Liver (tissue), 9 donors: ENCODE data around the gene RDM1. TPM values are rescaled to one million over a fixed set of nuclear protein-coding genes. Genes with fewer than 3 reads are reported as not detected.

Experiments
- DNase-seq: peaks from one replicate; pipeline ENCODE4 v3.0.0-alpha.2; 2017; ENCODE audit warnings: low spot score
- H3K27ac ChIP-seq, 2 donors: one replicate each; pipeline ENCODE4 v1.7.0; 2013; ENCODE audit warnings: inconsistent platforms in 2 of 2, low read length in 2 of 2, control low read depth in 1 of 2, low read depth in 1 of 2, mild to moderate bottlenecking in 1 of 2
- H3K27me3 ChIP-seq, 4 donors: one replicate each; pipeline versions ENCODE4 v1.6.1 to v1.7.0; 2013; ENCODE audit warnings: low read length in 3 of 4, inconsistent platforms in 1 of 4, mild to moderate bottlenecking in 1 of 4, moderate library complexity in 1 of 4; ENCODE audit not compliant: control insufficient read depth in 4 of 4, insufficient read depth in 4 of 4
- H3K36me3 ChIP-seq, 4 donors: one replicate each; pipeline versions ENCODE4 v1.6.1 to v1.7.0; 2013; ENCODE audit warnings: low read length in 3 of 4, mild to moderate bottlenecking in 3 of 4, low read depth in 1 of 4, moderate library complexity in 1 of 4; ENCODE audit not compliant: control insufficient read depth in 4 of 4, insufficient read depth in 3 of 4
- H3K4me1 ChIP-seq, 4 donors: one replicate each; pipeline versions ENCODE4 v1.6.1 to v1.7.0; 2013; ENCODE audit warnings: low read length in 3 of 4, mild to moderate bottlenecking in 3 of 4, moderate library complexity in 1 of 4; ENCODE audit not compliant: control insufficient read depth in 4 of 4, insufficient read depth in 4 of 4
- H3K4me3 ChIP-seq, 3 donors: one replicate each; pipeline versions ENCODE4 v1.6.1 to v1.7.0; 2013; ENCODE audit warnings: low read length in 3 of 3, control low read depth in 1 of 3, low read depth in 1 of 3, mild to moderate bottlenecking in 1 of 3
- H3K9ac ChIP-seq, 2 donors: one replicate each; pipeline ENCODE4 v1.7.0; 2013; ENCODE audit warnings: low read length in 2 of 2, mild to moderate bottlenecking in 2 of 2, moderate library complexity in 2 of 2, control low read depth in 1 of 2, low read depth in 1 of 2
- H3K9me3 ChIP-seq, 4 donors: one replicate each; pipeline versions ENCODE4 v1.6.1 to v1.7.0; 2013; ENCODE audit warnings: low read length in 3 of 4; ENCODE audit not compliant: control insufficient read depth in 4 of 4
- EGR1 ChIP-seq, 2 donors: IDR thresholded peaks; 2 replicates each; pipeline ENCODE4 v1.6.1; 2016 to 2018; ENCODE audit warnings: antibody characterized with exemption in 2 of 2, low read depth in 2 of 2
- FOXA1 ChIP-seq: IDR thresholded peaks from 2 replicates; pipeline ENCODE4 v1.6.1; 2016; ENCODE audit warnings: antibody characterized with exemption
- FOXA2 ChIP-seq: IDR thresholded peaks from 2 replicates; pipeline ENCODE4 v1.6.1; 2016; ENCODE audit warnings: antibody characterized with exemption
- GABPA ChIP-seq, 2 donors: IDR thresholded peaks in 1 of 2; conservative IDR thresholded peaks in 1 of 2; 2 replicates each; pipeline ENCODE4 v1.6.1; 2016; ENCODE audit warnings: antibody characterized with exemption in 2 of 2, mild to moderate bottlenecking in 1 of 2, moderate library complexity in 1 of 2
- HNF4A ChIP-seq, 2 donors: conservative IDR thresholded peaks; 2 replicates each; pipeline ENCODE4 v1.6.1; 2016; ENCODE audit warnings: antibody characterized with exemption in 2 of 2, mild to moderate bottlenecking in 2 of 2
- HNF4G ChIP-seq: IDR thresholded peaks from 2 replicates; pipeline ENCODE4 v1.6.1; 2016; ENCODE audit warnings: antibody characterized with exemption
- JUND ChIP-seq, 2 donors: IDR thresholded peaks; 2 replicates each; pipeline ENCODE4 v1.6.1; 2016; ENCODE audit warnings: antibody characterized with exemption in 2 of 2
- NR2F2 ChIP-seq: IDR thresholded peaks from 2 replicates; pipeline ENCODE4 v1.6.1; 2016; ENCODE audit warnings: antibody characterized with exemption
- RAD21 ChIP-seq, 2 donors: IDR thresholded peaks; 2 replicates each; pipeline ENCODE4 v1.6.1; 2016; ENCODE audit warnings: antibody characterized with exemption in 2 of 2, mild to moderate bottlenecking in 2 of 2
- RXRA ChIP-seq, 2 donors: IDR thresholded peaks; 2 replicates each; pipeline ENCODE4 v1.6.1; 2017 to 2018; ENCODE audit warnings: antibody characterized with exemption in 2 of 2, mild to moderate bottlenecking in 1 of 2
- SP1 ChIP-seq: IDR thresholded peaks from 2 replicates; pipeline ENCODE4 v1.6.1; 2018; ENCODE audit warnings: antibody characterized with exemption, mild to moderate bottlenecking
- TAF1 ChIP-seq: conservative IDR thresholded peaks from 2 replicates; pipeline ENCODE4 v1.6.1; 2016; ENCODE audit warnings: antibody characterized with exemption, mild to moderate bottlenecking
- YY1 ChIP-seq: IDR thresholded peaks from 2 replicates; pipeline ENCODE4 v1.6.1; 2016; ENCODE audit warnings: antibody characterized with exemption, mild to moderate bottlenecking
- WGBS: extraction: QIAGEN DNeasy Blood & Tissue Kit; methylation state at CpG from one replicate; pipeline ENCODE4 v1.1.7; 2013; 5-methylcytosine and 5-hydroxymethylcytosine counted together
- polyA plus RNA-seq, 2 donors: library from polyadenylated mRNA; stranded (reverse) in 1 of 2; unstranded in 1 of 2; fragments of 200-250 nt in 1 of 2; fragments of >200 nt in 1 of 2; fragmentation: Nextera tagmentation in 1 of 2; extraction: Ambion mirVana in 1 of 2; gene quantifications; one replicate each; pipeline versions ENCODE4 v1.2.1 to v1.2.3, GENCODE V29; 2013 to 2015
- total RNA-seq, 2 donors: library from RNA; depleted of rRNA; stranded (reverse); fragments of >200 nt; gene quantifications; one replicate each; pipeline ENCODE4 v1.2.3, GENCODE V29; 2014
- TF ChIP-seq, protein P1 (sequence below): IDR thresholded peaks from 2 replicates; pipeline ENCODE4 v1.6.1; 2016; ENCODE audit warnings: antibody characterized with exemption
- TF ChIP-seq, protein P2 (sequence below): fragments of 150-350 bp; IDR thresholded peaks from 2 replicates; pipeline ENCODE4 v1.5.1; 2017; ENCODE audit warnings: improper control_type of control experiment, low read depth, low read length; ENCODE audit not compliant: missing input control
- TF ChIP-seq, protein P3 (sequence below): IDR thresholded peaks from 2 replicates; pipeline ENCODE4 v1.6.1; 2016; ENCODE audit warnings: antibody characterized with exemption, mild to moderate bottlenecking
- TF ChIP-seq, protein P4 (sequence below): IDR thresholded peaks from 2 replicates; pipeline ENCODE4 v1.6.1; 2016; ENCODE audit warnings: antibody characterized with exemption
- TF ChIP-seq, protein P5 (sequence below): IDR thresholded peaks from 2 replicates; pipeline ENCODE4 v1.6.1; 2016; ENCODE audit warnings: antibody characterized with exemption
- donor health status: healthy.
- donor health status: healthy.
- donor health status: healthy.
- donor health status: healthy.
- donor health status: healthy.

RDM1 gene, protein sequence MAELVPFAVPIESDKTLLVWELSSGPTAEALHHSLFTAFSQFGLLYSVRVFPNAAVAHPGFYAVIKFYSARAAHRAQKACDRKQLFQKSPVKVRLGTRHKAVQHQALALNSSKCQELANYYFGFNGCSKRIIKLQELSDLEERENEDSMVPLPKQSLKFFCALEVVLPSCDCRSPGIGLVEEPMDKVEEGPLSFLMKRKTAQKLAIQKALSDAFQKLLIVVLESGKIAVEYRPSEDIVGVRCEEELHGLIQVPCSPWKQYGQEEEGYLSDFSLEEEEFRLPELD
- total RNA-seq: 1 to 10 TPM in 1 of 2 donors, not detected in 1; 1.9 TPM
- under 1 TPM; 0.29 to 0.42 TPM for polyA plus RNA-seq

DNA sequence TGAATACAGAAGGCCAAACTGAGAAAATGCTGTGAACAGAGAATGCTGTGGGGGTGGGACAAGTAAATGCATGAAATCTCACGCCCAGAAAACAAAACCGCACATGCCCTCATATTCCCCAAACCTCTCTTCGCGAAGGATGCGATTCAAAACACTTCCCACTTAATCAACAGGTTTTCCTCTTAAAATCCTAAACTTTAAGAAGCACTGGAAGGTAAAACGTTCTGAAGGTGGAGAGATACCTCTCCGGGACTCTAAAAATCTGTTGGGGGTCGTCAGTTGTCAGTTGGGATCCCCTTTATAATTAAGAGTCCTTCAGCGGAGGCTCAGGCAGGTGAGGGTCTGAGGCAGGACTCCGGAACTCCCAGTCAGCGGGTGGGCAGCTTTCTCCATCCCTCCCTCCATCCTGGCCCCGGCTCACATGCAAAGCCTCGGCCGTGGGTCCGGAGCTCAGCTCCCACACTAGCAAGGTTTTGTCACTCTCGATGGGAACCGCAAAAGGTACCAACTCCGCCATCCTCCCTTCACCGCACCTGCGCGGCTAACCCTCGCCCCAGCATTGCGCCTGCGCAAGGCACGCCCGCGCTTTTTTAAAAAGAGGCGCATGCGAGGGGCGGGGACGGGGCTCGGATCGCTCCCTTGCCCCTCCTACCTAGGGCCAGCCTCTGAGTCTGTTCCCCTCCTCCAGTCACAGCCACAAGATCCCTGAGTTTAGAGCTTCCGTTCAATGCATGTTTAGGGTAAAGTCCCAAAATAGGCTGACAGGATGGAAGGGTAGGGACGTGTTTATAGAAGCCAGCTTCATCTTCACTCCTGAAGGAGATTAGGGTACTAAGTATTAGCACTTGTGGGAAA lies at the start of gene RDM1:
TSS of gene RDM1 (minus strand) at position 563 of the 855 bp plus-strand sequence. CDS start at position 517, 46 bp downstream.
- 7% methylated on average over 35 of the region's 35 CpGs for WGBS
- Histone ChIP-seq H3K9ac (no peak within 1 kb of the TSS), H3K36me3 (no peaks in the 10 kb centered on the region), H3K9me3 (no peaks in the 10 kb centered on the region), H3K4me3 (peak within 1 kb of the TSS; percentile 41 to 61 (median 55)), H3K27ac (no peak within 1 kb of the TSS), H3K4me1 (peaks cover 6 to 13% (median 10%) of the 10 kb centered on the region in 4 donors), H3K27me3 (no peaks in the 10 kb centered on the region)
- DNase-seq: peak; percentile 86
- TF ChIP-seq JUND (IDR thresholded peaks at IDR 0.05): no peak
- TF ChIP-seq RAD21 (IDR thresholded peaks at IDR 0.05): peak in 1 of 2 donors; percentile 15
- TF ChIP-seq FOXA1: no peak
- TF ChIP-seq, protein P1, sequence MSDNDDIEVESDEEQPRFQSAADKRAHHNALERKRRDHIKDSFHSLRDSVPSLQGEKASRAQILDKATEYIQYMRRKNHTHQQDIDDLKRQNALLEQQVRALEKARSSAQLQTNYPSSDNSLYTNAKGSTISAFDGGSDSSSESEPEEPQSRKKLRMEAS: no peak

DNA sequence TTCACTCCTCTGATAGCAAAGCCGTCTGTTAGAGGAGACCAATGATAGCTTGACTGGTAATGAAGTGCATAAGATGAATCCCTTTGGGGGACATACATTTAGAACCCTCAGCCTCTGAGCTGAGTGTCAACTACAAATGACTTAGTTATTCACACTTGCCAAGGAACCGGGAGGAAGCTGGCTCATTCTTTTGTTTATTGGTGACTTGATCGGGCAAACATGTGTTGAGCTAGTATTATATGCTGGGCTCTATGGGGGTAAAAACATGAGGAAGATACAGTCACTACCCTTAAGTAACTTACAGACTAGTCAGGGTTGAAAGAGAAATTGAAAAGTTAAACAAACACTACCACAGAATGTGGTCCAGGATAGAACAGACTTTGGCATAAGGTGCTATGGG lies 47.8 kb upstream of the RDM1 start:
- H3K4me3 ChIP-seq: no peak overlapping the region
- H3K4me1 ChIP-seq: peaks cover 20 to 70% (median 60%) of the 10 kb centered on the region in 4 donors
- TF ChIP-seq FOXA1 (no peak), HNF4A (conservative IDR thresholded peaks at IDR 0.05) (no peak), SP1 (no peak), GABPA (IDR thresholded peaks at IDR 0.05 in 1 of 2, conservative IDR thresholded peaks at IDR 0.05 in 1 of 2) (no peak), FOXA2 (no peak), RXRA (IDR thresholded peaks at IDR 0.05) (no peak), EGR1 (IDR thresholded peaks at IDR 0.05; ENCODE audit: low read depth in 2 of 2) (no peak), RAD21 (IDR thresholded peaks at IDR 0.05) (no peak), TAF1 (no peak), YY1 (no peak), HNF4G (no peak), JUND (IDR thresholded peaks at IDR 0.05) (no peak), NR2F2 (no peak)
- TF ChIP-seq, protein P2, sequence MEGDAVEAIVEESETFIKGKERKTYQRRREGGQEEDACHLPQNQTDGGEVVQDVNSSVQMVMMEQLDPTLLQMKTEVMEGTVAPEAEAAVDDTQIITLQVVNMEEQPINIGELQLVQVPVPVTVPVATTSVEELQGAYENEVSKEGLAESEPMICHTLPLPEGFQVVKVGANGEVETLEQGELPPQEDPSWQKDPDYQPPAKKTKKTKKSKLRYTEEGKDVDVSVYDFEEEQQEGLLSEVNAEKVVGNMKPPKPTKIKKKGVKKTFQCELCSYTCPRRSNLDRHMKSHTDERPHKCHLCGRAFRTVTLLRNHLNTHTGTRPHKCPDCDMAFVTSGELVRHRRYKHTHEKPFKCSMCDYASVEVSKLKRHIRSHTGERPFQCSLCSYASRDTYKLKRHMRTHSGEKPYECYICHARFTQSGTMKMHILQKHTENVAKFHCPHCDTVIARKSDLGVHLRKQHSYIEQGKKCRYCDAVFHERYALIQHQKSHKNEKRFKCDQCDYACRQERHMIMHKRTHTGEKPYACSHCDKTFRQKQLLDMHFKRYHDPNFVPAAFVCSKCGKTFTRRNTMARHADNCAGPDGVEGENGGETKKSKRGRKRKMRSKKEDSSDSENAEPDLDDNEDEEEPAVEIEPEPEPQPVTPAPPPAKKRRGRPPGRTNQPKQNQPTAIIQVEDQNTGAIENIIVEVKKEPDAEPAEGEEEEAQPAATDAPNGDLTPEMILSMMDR: no peak
- TF ChIP-seq, protein P1: no peak
- TF ChIP-seq, protein P3, sequence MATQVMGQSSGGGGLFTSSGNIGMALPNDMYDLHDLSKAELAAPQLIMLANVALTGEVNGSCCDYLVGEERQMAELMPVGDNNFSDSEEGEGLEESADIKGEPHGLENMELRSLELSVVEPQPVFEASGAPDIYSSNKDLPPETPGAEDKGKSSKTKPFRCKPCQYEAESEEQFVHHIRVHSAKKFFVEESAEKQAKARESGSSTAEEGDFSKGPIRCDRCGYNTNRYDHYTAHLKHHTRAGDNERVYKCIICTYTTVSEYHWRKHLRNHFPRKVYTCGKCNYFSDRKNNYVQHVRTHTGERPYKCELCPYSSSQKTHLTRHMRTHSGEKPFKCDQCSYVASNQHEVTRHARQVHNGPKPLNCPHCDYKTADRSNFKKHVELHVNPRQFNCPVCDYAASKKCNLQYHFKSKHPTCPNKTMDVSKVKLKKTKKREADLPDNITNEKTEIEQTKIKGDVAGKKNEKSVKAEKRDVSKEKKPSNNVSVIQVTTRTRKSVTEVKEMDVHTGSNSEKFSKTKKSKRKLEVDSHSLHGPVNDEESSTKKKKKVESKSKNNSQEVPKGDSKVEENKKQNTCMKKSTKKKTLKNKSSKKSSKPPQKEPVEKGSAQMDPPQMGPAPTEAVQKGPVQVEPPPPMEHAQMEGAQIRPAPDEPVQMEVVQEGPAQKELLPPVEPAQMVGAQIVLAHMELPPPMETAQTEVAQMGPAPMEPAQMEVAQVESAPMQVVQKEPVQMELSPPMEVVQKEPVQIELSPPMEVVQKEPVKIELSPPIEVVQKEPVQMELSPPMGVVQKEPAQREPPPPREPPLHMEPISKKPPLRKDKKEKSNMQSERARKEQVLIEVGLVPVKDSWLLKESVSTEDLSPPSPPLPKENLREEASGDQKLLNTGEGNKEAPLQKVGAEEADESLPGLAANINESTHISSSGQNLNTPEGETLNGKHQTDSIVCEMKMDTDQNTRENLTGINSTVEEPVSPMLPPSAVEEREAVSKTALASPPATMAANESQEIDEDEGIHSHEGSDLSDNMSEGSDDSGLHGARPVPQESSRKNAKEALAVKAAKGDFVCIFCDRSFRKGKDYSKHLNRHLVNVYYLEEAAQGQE: no peak
- TF ChIP-seq, protein P4, sequence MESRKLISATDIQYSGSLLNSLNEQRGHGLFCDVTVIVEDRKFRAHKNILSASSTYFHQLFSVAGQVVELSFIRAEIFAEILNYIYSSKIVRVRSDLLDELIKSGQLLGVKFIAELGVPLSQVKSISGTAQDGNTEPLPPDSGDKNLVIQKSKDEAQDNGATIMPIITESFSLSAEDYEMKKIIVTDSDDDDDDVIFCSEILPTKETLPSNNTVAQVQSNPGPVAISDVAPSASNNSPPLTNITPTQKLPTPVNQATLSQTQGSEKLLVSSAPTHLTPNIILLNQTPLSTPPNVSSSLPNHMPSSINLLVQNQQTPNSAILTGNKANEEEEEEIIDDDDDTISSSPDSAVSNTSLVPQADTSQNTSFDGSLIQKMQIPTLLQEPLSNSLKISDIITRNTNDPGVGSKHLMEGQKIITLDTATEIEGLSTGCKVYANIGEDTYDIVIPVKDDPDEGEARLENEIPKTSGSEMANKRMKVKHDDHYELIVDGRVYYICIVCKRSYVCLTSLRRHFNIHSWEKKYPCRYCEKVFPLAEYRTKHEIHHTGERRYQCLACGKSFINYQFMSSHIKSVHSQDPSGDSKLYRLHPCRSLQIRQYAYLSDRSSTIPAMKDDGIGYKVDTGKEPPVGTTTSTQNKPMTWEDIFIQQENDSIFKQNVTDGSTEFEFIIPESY: no peak
- TF ChIP-seq, protein P5, sequence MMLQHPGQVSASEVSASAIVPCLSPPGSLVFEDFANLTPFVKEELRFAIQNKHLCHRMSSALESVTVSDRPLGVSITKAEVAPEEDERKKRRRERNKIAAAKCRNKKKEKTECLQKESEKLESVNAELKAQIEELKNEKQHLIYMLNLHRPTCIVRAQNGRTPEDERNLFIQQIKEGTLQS: no peak
- 64% methylated on average over 3 of the region's 3 CpGs for WGBS
- H3K27me3 ChIP-seq: no peaks in the 10 kb centered on the region
- no peak for DNase-seq
- H3K9ac ChIP-seq: no peak overlapping the region
- H3K27ac ChIP-seq: peak overlapping the region; percentile 3 to 27
- no peaks in the 10 kb centered on the region for H3K9me3 ChIP-seq
- peaks cover 0 to 7% (median 2%) of the 10 kb centered on the region in 4 donors for H3K36me3 ChIP-seq
